KOPT-K1 (cell line): ENCODE data around the gene LONP1.
"Not testable (repeated sequence)": the region's sequence is repeated elsewhere in the genome, so short reads cannot be mapped to it uniquely, and the experiment has no call there.

Experiments used
- H3K27ac ChIP-seq: fragments of 200-600 bp; sonication (generic); 2 replicates; pipeline ENCODE4 v1.5.1; 2016; ENCODE audit warnings: antibody characterized with exemption, mild to moderate bottlenecking, low read depth, low read length; ENCODE audit not compliant: poor library complexity, severe bottlenecking
- H3K36me3 ChIP-seq: fragments of 200-600 bp; sonication (generic); 2 replicates; pipeline ENCODE4 v1.5.1; 2017; ENCODE audit warnings: antibody characterized with exemption, mild to moderate bottlenecking, low read length, moderate library complexity; ENCODE audit not compliant: insufficient read depth
- H3K9me3 ChIP-seq: fragments of 200-600 bp; sonication (generic); 2 replicates; pipeline ENCODE4 v1.5.1; 2017; ENCODE audit warnings: antibody characterized with exemption, low read length, mild to moderate bottlenecking; ENCODE audit not compliant: insufficient read depth, poor library complexity, severe bottlenecking

Gene LONP1

DNA sequence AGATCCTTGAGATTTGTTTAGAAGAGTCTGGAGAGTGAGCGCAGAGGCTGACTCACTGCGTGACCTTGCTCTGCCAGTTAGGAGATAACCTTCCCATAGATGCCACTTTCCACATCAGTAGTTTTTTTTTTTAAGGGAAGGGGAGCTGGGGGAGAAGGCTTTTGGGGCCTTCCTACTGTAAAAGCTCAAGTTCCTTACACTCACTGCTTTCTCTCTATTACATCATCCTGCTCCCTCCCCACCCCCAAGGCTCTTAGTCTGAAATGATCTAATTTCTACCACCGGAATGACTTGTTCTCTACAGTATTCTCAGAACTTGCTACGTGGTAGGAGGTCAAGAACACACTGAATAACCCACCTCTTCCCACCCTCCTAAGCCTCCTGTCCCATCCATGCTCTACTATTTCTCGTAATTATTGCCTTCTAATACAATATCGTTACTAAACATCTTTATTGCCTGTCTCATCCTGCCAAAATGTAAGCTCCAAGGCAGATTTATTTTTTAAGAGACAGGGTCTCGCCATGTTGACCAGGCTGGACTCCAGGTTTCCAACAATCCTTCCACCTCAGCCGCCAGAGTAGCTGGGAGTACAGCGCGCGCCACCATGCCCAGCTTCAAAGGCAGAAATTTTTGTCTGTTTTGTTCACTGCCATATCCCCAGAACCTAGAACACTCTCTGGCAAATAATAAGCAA lies 1.2 kb downstream of the LONP1 start:
- Histone ChIP-seq H3K9me3 (no peaks in the 10 kb centered on the region), H3K27ac (peak overlapping the region; percentile 86), H3K36me3 (peaks cover 42% of the 10 kb centered on the region)

- H3K27ac ChIP-seq, result peak overlapping the region; percentile 86
- H3K36me3 ChIP-seq, result peaks cover 48% of the 10 kb centered on the region
- H3K9me3 ChIP-seq, result no peaks in the 10 kb centered on the region
Observed at GRCh38 chr19:5718037-5718578, 1.8 kb downstream of the LONP1 start.

GRCh38 chr19:5717215-5717935 lies 2.6 kb downstream of the LONP1 start:
- Histone ChIP-seq H3K9me3 (no peaks in the 10 kb centered on the region), H3K27ac (no peak overlapping the region), H3K36me3 (peaks cover 56% of the 10 kb centered on the region)

- peaks cover 81% of the 10 kb centered on the region for H3K36me3 ChIP-seq
- no peaks in the 10 kb centered on the region for H3K9me3 ChIP-seq
Observed at GRCh38 chr19:5714816-5715215, 5.1 kb downstream of the LONP1 start.

GRCh38 chr19:5713228-5713627 lies 6.7 kb downstream of the LONP1 start:
- H3K36me3 ChIP-seq, result peaks cover 94% of the 10 kb centered on the region
- H3K27ac ChIP-seq, result no peak overlapping the region
- H3K9me3 ChIP-seq, result no peaks in the 10 kb centered on the region

More at GRCh38 chr19:5714816-5715215, 5.1 kb downstream of the LONP1 start:
- H3K27ac ChIP-seq, result no peak overlapping the region

GRCh38 chr19:5711713-5712161 lies 8.2 kb downstream of the LONP1 start:
- Histone ChIP-seq H3K9me3 (no peaks in the 10 kb centered on the region), H3K27ac (no peak overlapping the region), H3K36me3 (peaks cover 94% of the 10 kb centered on the region)

- Histone ChIP-seq H3K27ac (no peak overlapping the region), H3K9me3 (no peaks in the 10 kb centered on the region), H3K36me3 (peaks cover 95% of the 10 kb centered on the region)
Observed at GRCh38 chr19:5711025-5711424, 8.9 kb downstream of the LONP1 start.

DNA sequence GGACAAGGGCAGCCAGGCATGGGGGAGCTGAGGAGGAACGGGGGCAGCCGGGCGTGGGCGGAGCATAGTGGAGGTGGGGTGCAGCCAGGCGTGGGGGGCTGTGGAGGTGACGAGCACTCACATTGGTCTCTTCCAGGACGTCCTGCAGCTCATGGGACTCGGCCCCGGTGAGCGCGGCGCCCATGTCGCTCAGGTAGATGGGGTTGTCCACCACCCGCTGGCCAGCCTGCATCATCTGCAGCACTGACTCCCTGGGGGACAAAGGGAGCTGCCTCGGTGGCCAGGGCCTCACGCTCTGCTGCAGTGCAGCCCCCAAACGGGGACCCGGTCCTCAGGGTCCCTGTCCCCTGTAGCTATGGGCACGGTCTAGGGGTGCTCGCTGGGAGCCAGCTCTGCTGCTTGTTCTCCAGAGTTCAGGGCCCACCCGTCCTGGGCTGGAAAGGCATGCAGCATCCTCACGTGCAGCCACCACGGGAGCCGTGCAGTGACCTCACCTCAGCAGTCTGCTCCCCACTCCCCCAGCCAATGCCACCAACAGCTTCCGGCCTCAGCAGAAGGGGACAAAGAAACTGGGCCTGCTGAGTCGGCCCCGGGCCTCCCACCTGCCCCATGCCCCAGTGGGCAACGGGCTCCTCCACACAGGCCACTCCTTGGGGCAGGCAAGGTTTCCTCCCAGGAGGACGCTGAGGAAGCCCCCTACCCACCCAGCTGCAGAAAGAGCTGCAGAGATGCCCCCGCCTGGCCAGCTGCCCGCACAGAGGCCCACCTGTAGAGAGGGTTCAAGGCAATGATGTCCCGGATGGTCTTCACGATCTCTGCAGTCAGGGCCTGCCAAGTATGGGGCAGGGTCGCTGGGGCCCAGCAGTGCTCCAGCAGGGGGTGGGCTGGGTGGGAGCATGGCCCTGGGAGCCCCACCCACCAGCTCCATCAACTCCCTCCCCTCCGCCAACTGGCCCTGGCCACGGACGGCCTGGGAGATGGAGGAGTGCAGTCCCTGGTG lies 12.1 kb downstream of the LONP1 start:
- Histone ChIP-seq H3K36me3 (peaks cover 100% of the 10 kb centered on the region), H3K9me3 (no peaks in the 10 kb centered on the region), H3K27ac (no peak overlapping the region)

- H3K36me3 ChIP-seq, result peaks cover 92% of the 10 kb centered on the region
Observed at GRCh38 chr19:5706876-5707573, 12.9 kb downstream of the LONP1 start.

GRCh38 chr19:5705552-5705951 lies 14.4 kb downstream of the LONP1 start:
- peaks cover 86% of the 10 kb centered on the region for H3K36me3 ChIP-seq

More at GRCh38 chr19:5706876-5707573, 12.9 kb downstream of the LONP1 start:
- H3K9me3 ChIP-seq, result no peaks in the 10 kb centered on the region
- no peak overlapping the region for H3K27ac ChIP-seq

DNA sequence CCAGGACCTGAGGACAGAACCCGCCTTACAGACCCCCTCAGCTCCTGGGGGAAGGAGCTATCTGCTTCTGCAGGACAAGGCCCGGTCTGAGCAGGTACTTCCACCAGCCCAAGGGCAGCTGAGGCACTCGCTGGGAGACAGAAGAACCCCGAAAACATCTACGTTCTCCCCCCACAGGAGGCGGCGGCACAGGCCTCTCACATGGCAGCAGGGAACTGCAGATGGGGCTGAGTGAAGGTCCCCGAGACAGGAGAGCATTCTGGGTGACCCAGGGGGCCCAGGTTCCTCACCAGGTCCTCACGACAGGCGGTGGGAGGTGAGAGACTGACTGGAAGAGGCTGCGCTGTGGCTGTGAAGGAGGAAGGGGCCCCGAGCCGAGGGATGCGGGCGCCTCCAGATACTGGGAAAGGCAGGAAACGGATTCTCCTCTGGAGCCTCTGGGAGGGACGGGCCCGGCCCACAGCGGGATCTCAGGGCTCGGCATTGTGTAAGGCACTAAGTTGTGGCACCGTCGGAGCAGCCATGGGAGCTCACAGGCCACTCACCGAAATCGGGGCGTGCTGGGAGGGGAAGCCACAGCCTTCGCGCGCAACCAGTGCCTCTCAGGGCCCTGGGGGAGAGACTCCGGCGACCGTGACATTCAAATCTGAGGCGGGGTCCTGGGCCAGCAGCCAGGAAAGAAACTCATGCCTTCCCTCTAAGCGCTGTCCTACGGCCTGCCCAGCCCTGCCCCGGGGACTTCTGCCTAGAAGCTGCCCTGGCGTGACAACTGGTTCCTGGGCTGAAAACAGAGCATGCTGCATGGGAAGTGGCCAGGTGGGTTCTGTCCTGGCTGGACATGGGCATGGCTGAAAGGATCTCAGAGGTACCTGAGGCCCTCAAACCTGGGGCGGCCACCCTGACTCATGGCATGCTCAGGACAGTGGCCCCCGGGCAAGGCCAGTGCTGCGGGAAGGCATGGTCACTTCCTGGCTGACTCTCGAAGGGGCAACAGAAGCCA lies 15.8 kb downstream of the LONP1 start:
- Histone ChIP-seq H3K27ac (no peak overlapping the region), H3K9me3 (no peaks in the 10 kb centered on the region), H3K36me3 (peaks cover 85% of the 10 kb centered on the region)

More at GRCh38 chr19:5705552-5705951, 14.4 kb downstream of the LONP1 start:
- Histone ChIP-seq H3K9me3 (no peaks in the 10 kb centered on the region), H3K27ac (no peak overlapping the region)

DNA sequence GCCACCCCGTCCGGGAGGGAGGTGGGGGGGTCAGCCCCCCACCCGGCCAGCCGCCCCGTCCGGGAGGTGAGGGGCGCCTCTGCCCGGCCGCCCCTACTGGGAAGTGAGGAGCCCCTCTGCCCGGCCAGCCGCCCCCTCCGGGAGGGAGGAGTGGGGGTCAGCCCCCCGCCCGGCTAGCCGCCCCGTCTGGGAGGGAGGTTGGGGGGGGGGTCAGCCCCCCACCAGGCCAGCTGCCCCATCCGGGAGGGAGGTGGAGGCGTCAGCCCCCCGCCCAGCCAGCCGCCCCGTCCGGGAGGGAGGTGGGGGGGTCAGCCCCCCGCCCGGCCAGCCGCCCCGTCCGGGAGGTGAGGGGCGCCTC lies 17.9 kb downstream of the LONP1 start:
- peaks cover 85% of the 10 kb centered on the region for H3K36me3 ChIP-seq
- H3K9me3 ChIP-seq, H3K27ac ChIP-seq: not testable (repeated sequence)

DNA sequence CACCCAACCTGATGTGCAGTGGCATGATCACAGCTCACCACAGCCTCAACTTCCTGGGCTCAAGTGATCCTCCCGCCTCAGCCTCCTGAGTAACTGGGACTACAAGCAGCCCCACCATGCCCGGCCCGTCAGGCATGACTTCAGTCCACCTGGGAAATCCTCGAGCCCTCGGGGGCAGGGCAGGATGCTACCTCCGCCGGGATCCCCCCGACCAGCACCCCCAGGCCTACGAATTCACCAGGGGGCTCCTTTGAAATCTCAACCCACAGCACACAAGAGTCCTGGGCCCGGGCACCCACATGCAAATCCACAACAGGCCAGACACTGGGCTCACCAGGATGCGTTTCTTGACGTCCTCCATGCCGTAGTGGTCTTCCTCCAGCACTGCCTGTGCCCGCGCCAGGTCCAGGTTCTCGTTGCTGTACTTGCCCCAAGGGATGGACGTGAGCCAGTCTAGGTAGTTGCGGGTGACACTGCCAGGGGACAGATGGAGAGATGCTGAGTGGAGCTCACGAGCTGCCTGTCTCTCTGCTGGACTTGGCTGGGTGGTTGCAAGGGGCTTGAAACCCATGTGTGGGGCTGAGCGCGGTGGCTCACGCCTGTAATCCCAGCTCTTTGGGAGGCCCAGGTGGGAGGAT lies 19.4 kb downstream of the LONP1 start:
- Histone ChIP-seq H3K9me3 (no peaks in the 10 kb centered on the region), H3K36me3 (peaks cover 85% of the 10 kb centered on the region), H3K27ac (no peak overlapping the region)
